ENCODE measurements around the gene MARVELD3. TPM values are rescaled to one million over a fixed set of nuclear protein-coding genes. Genes with fewer than 3 reads are reported as not detected.

The MARVELD3 gene
- total RNA-seq, 1 experiment from 2014 or later = 27.0 TPM

GRCh38 chr16:71673582-71673973 is 47.6 kb downstream of the MARVELD3 start:
- Histone ChIP-seq H4K8ac (replicated peaks; ENCODE audit: insufficient read length, low read depth, low read length) (no peak overlapping the region), H3K23ac (ENCODE audit: insufficient read length, low read depth, low read length) (no peak overlapping the region), H2BK20ac (ENCODE audit: low read depth, low read length, poor library complexity, severe bottlenecking) (no peak overlapping the region), H4K5ac (ENCODE audit: insufficient read length, low read depth, low read length) (no peak overlapping the region), H3K79me2 (ENCODE audit: insufficient read depth, low read length) (no peaks in the 10 kb centered on the region), H3K23me2 (ENCODE audit: insufficient read length, low read depth, low read length, poor library complexity, severe bottlenecking) (no peaks in the 10 kb centered on the region), H4K91ac (ENCODE audit: insufficient read length, low read depth, low read length) (no peak overlapping the region), H2BK120ac (ENCODE audit: low read depth, low read length, poor library complexity, severe bottlenecking) (no peak overlapping the region), H2AK5ac (ENCODE audit: insufficient read length, low read length) (no peak overlapping the region), H3K27me3 (ENCODE audit: insufficient read depth, low read length) (no peaks in the 10 kb centered on the region), H3K27ac (ENCODE audit: insufficient read length, low read depth, low read length) (no peak overlapping the region), H3K9me3 (ENCODE audit: control insufficient read depth, low read depth, low read length) (no peaks in the 10 kb centered on the region), H3K14ac (ENCODE audit: insufficient read depth, low read length) (no peak overlapping the region), H3K4me1 (ENCODE audit: insufficient read depth, low read length) (no peaks in the 10 kb centered on the region), H3K56ac (ENCODE audit: insufficient read length, low read depth, low read length) (no peak overlapping the region), H3K4me2 (ENCODE audit: insufficient read depth, insufficient read length, low read length) (no peak overlapping the region), H2BK15ac (ENCODE audit: low read depth, low read length) (no peak overlapping the region), H3K9ac (ENCODE audit: extremely low read depth, insufficient read length, low read length) (no peak overlapping the region), H3K18ac (ENCODE audit: insufficient read length, low read depth, low read length) (no peak overlapping the region), H3K4ac (ENCODE audit: low read depth, low read length) (no peak overlapping the region), H3T11ph (ENCODE audit: low read length) (no peak overlapping the region), H2BK5ac (ENCODE audit: insufficient read length, low read length) (no peak overlapping the region), H4K20me1 (ENCODE audit: control insufficient read depth, insufficient read depth, insufficient read length) (no peaks in the 10 kb centered on the region), H2AFZ (ENCODE audit: low read length) (no peak overlapping the region), H3K79me1 (ENCODE audit: insufficient read depth, low read depth, low read length, poor library complexity, severe bottlenecking) (no peaks in the 10 kb centered on the region), H2BK12ac (ENCODE audit: insufficient read length, low read depth, low read length) (no peak overlapping the region)
- Mint-ChIP-seq H3K4me3 (no peak overlapping the region), H3K9me3 (no peaks in the 10 kb centered on the region), H3K27me3 (ENCODE audit: low read depth) (no peaks in the 10 kb centered on the region), H3K4me1 (no peaks in the 10 kb centered on the region), H3K27ac (no peak overlapping the region), H3K36me3 (ENCODE audit: insufficient read depth in 1 of 3, low read depth in 3 of 3) (peaks cover 9 to 79% (median 47%) of the 10 kb centered on the region in 3 experiments; a peak in 5 of 7 replicates)
- DNase-seq = no peak
- no CpG with 5 or more reads among the region's 1 CpG for WGBS (ENCODE audit: extremely low coverage, insufficient read length, low lambda C conversion rate)
- TF ChIP-seq CTCF (conservative IDR thresholded peaks at IDR 0.05) = no peak

Measured in H9 (cell line).